Transverse colon (tissue), 4 donors: ENCODE results near the gene TCF7L2. TPM values are rescaled to one million over a fixed set of nuclear protein-coding genes. Genes with fewer than 3 reads are reported as not detected.

Experiments
- DNase-seq: peaks from one replicate; pipeline ENCODE4 v3.0.0-alpha.2; 2019
- H3K27ac ChIP-seq, 4 donors: fragments of 200-600 bp; sonication (generic); 2 replicates each; pipeline ENCODE4 v1.5.1; 2016 to 2018; ENCODE audit warnings: inconsistent platforms in 4 of 4
- H3K27me3 ChIP-seq: fragments of 200-600 bp; sonication (generic); 2 replicates; pipeline ENCODE4 v1.5.1; 2017; ENCODE audit warnings: inconsistent platforms
- H3K36me3 ChIP-seq, 4 donors: fragments of 200-600 bp; sonication (generic); 2 replicates each; pipeline ENCODE4 v1.5.1; 2017 to 2019; ENCODE audit warnings: inconsistent platforms in 4 of 4
- H3K4me1 ChIP-seq, 4 donors: fragments of 200-600 bp; sonication (generic); 2 replicates each; pipeline ENCODE4 v1.5.1; 2017 to 2020; ENCODE audit warnings: inconsistent platforms in 4 of 4
- H3K4me3 ChIP-seq, 4 donors: fragments of 200-600 bp; sonication (generic); 1 replicate in 1 of 4; 2 replicates in 3 of 4; pipeline versions ENCODE4 v1.5.1 to v1.6.1; 2017 to 2019; ENCODE audit warnings: inconsistent platforms in 4 of 4
- H3K9me3 ChIP-seq, 2 donors: fragments of 200-600 bp; sonication (generic); 2 replicates each; pipeline ENCODE4 v1.5.1; 2017 to 2019; ENCODE audit warnings: inconsistent platforms in 2 of 2
- EP300 ChIP-seq: sonication (generic); formaldehyde crosslinking; IDR thresholded peaks from one replicate; pipeline ENCODE4 v1.6.1; 2017; ENCODE audit warnings: antibody characterized with exemption, low read depth
- POLR2A ChIP-seq: fragments of 450-650 bp; IDR thresholded peaks from one replicate; pipeline ENCODE4 v1.6.1; 2016; ENCODE audit warnings: antibody characterized with exemption, mild to moderate bottlenecking, moderate library complexity
- POLR2AphosphoS5 ChIP-seq, 3 donors: sonication (generic); formaldehyde crosslinking; IDR thresholded peaks; one replicate each; pipeline ENCODE4 v1.6.1; 2016; ENCODE audit warnings: antibody characterized with exemption in 3 of 3
- WGBS, 2 donors: methylation state at CpG; one replicate each; pipeline ENCODE4 v1.1.5; 2018; ENCODE audit warnings: low coverage in 1 of 2; 5-methylcytosine and 5-hydroxymethylcytosine counted together
- in situ Hi-C, 4 donors: fragments of 200-750 bp; cut with MboI; loops; one replicate each; pipeline versions ENCODE4 v1.15.0 to v1.15.1; 2017; ENCODE audit warnings: low sequenced_read_pairs in 3 of 4, low pct_ligation_motif_present in 1 of 4, low pct_unique_long_range_greater_than_20kb in 1 of 4
- intact Hi-C: fragments of 100-400 bp; cut with DNase I; formaldehyde crosslinking; loops from one replicate; pipeline ENCODE4 v1.15.1; 2023; ENCODE audit warnings: low total_unique reads
- total RNA-seq, 4 donors: library from RNA; depleted of rRNA; stranded (reverse); fragments of >200 nt; gene quantifications; one replicate each; pipeline ENCODE4 v1.1.0, GENCODE V29; 2016
- TF ChIP-seq, protein P1 (sequence below), 5 experiments: fragments of 200-600 bp in 3 of 5; fragments of 450-650 bp in 2 of 5; sonication (generic) in 3 of 5; IDR thresholded peaks; 1 replicate in 2 of 5; 2 replicates in 3 of 5; pipeline ENCODE4 v1.5.1; 2016 to 2017; ENCODE audit warnings: antibody characterized with exemption in 5 of 5, inconsistent platforms in 3 of 5, mild to moderate bottlenecking in 2 of 5, moderate library complexity in 1 of 5

Gene TCF7L2
- total RNA-seq = 100 to 1,000 TPM in 3 of 4 donors, 10 to 100 TPM in 1; 84.6 to 249 (median 137) TPM

DNA sequence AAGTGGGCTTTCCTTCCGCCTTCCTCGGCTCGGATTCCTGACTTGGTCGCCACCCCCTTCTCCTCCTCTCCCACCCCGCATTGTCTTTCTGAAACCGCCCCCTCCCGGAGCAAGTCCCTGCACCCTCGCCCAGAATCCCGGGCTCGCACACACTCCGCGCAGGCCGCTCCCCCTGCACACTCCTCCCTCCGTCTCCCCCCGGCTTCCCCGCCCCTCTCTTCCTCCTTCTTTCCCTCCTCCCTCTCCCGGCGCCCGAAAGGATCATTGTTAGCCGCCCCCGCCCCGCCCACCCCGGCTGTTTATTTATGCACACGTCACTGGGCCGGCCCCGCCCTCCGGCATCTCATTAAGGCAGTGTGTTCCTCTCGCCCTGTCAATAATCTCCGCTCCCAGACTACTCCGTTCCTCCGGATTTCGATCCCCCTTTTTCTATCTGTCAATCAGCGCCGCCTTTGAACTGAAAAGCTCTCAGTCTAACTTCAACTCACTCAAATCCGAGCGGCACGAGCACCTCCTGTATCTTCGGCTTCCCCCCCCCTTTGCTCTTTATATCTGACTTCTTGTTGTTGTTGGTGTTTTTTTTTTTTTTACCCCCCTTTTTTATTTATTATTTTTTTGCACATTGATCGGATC is at the start of gene TCF7L2:
Gene TCF7L2 (plus strand): TSS at position 373 of the 633 bp plus-strand sequence. CDS start 510 bp downstream, outside the sequence.
- H3K27ac ChIP-seq = peak within 1 kb of the TSS; percentile 95 to 98 (median 96)
- no peaks in the 10 kb centered on the region for H3K27me3 ChIP-seq
- in situ Hi-C loops (loop anchor here in 2 of 4 donors (25.0 kb wide), 2 partner anchors 137 to 437 kb away; no protein-coding TSS in a partner anchor), intact Hi-C loops (loop anchor here (5.0 to 10.0 kb wide), 3 partner anchors 115 to 432 kb away; no protein-coding TSS in a partner anchor)
- WGBS, 2 donors = 1% methylated on average over 15 to 39 of the region's 39 CpGs
- H3K4me3 ChIP-seq = peak within 1 kb of the TSS; percentile 61 to 91 (median 86)
- DNase-seq = peak; percentile 96
- no peaks in the 10 kb centered on the region for H3K36me3 ChIP-seq
- H3K9me3 ChIP-seq = no peaks in the 10 kb centered on the region
- TF ChIP-seq EP300 (no peak), POLR2A (peak; percentile 85), POLR2AphosphoS5 (IDR thresholded peaks at IDR 0.05) (peak; percentile 93 to 98 (median 96))
- TF ChIP-seq, protein P1, sequence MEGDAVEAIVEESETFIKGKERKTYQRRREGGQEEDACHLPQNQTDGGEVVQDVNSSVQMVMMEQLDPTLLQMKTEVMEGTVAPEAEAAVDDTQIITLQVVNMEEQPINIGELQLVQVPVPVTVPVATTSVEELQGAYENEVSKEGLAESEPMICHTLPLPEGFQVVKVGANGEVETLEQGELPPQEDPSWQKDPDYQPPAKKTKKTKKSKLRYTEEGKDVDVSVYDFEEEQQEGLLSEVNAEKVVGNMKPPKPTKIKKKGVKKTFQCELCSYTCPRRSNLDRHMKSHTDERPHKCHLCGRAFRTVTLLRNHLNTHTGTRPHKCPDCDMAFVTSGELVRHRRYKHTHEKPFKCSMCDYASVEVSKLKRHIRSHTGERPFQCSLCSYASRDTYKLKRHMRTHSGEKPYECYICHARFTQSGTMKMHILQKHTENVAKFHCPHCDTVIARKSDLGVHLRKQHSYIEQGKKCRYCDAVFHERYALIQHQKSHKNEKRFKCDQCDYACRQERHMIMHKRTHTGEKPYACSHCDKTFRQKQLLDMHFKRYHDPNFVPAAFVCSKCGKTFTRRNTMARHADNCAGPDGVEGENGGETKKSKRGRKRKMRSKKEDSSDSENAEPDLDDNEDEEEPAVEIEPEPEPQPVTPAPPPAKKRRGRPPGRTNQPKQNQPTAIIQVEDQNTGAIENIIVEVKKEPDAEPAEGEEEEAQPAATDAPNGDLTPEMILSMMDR (IDR thresholded peaks at IDR 0.05) = no peak
- peaks cover 11 to 57% (median 44%) of the 10 kb centered on the region in 4 donors for H3K4me1 ChIP-seq

DNA sequence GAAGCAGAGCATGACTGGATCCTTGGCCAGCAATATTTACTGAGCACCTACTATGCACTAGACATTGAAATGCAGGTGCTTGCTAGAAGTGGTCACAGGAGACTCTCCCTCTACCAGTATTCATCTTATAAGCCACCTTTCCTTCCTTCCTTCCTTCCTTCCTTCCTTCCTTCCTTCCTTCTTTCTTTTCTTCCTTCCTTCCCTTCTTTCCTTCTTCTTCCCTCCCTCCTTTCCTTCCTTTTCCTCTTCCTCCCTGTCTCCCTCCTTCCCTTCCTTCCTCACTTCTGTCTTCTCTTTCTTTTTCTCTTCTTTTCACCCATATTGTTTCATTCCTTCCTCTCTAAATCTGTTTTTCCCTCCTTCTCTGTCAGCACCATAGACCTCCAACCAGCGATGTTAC is 47.3 kb upstream of the TCF7L2 start:
- Histone ChIP-seq H3K36me3 (no peaks in the 10 kb centered on the region), H3K9me3 (no peaks in the 10 kb centered on the region), H3K27me3 (no peaks in the 10 kb centered on the region), H3K27ac (no peak overlapping the region), H3K4me1 (peaks cover 0 to 15% (median 11%) of the 10 kb centered on the region in 4 donors), H3K4me3 (no peak overlapping the region)
- no peak for DNase-seq
- in situ Hi-C loops = no loop called here
- TF ChIP-seq POLR2AphosphoS5 (IDR thresholded peaks at IDR 0.05) (no peak), POLR2A (no peak), EP300 (no peak)
- TF ChIP-seq, protein P1 (IDR thresholded peaks at IDR 0.05) = no peak
- intact Hi-C loops = no loop called here
- WGBS, 2 donors = 86 to 100% methylated on average over 1 of the region's 1 CpG

DNA sequence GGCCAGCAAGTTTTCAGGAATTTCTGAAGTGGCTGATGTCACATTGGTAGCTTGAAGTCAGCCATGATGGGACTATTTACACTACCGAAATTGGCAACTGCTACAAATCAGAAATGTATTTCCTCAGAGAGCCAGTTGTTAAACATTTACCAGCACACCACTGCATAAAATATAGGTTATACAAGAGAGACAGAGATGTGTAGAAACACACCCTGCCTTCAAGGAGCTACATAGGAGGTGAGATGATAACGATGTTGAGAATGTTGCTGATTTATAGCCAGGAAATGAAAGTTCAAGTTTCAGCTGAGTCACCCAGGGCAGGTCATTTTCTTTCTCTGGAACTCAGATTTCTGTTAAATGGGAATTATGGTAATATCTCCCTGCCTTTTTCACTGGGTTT is 46.0 kb upstream of the TCF7L2 start:
- Histone ChIP-seq H3K27me3 (no peaks in the 10 kb centered on the region), H3K4me1 (peaks cover 0 to 8% (median 7%) of the 10 kb centered on the region in 4 donors), H3K36me3 (no peaks in the 10 kb centered on the region), H3K27ac (peak overlapping the region; percentile 48 to 55 (median 50)), H3K9me3 (no peaks in the 10 kb centered on the region), H3K4me3 (no peak overlapping the region)
- in situ Hi-C loops (no loop called here), intact Hi-C loops (no loop called here)
- TF ChIP-seq, protein P1 (IDR thresholded peaks at IDR 0.05) = no peak
- TF ChIP-seq POLR2AphosphoS5 (IDR thresholded peaks at IDR 0.05) (peak in 2 of 3 donors; percentile 16 to 35), POLR2A (no peak)
- WGBS, 2 donors = 48 to 50% methylated on average over 2 of the region's 2 CpGs
- DNase-seq = no peak

DNA sequence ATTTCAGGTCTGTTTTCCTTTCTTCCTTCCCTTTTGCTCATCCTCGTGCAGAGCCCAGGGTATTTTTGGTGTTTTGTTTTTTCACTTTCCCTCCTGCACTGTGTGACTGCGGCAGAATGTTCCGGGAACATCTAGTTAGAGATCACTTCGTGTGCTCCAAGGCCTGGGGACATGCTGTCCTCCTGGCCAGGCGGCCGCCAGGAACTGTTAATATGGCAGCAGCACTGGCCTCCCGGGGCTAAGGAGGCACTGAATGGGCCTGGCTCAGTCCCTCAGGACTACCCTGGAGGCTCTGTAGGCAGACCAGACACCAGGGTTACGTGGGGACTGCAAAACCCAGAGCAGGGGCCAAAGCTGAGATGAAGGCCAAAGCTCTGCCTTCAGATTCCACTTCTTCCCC is 43.1 kb upstream of the TCF7L2 start:
- H3K27me3 ChIP-seq = no peaks in the 10 kb centered on the region
- H3K4me3 ChIP-seq = no peak overlapping the region
- TF ChIP-seq EP300 = no peak
- TF ChIP-seq POLR2A = no peak
- TF ChIP-seq, protein P1 (IDR thresholded peaks at IDR 0.05) = no peak
- TF ChIP-seq POLR2AphosphoS5 (IDR thresholded peaks at IDR 0.05) = no peak
- in situ Hi-C loops (no loop called here), intact Hi-C loops (no loop called here)
- H3K27ac ChIP-seq = no peak overlapping the region
- no peak for DNase-seq
- 88 to 100% methylated on average over 1 to 8 of the region's 8 CpGs for WGBS, 2 donors
- H3K36me3 ChIP-seq = no peaks in the 10 kb centered on the region
- H3K4me1 ChIP-seq = no peaks in the 10 kb centered on the region
- H3K9me3 ChIP-seq = no peaks in the 10 kb centered on the region
